GM12878 (cell line): ENCODE results near the gene SHROOM1. TPM values are rescaled to one million over a fixed set of nuclear protein-coding genes. Genes with fewer than 3 reads are reported as not detected.

Experiments used
- BCLAF1 ChIP-seq: fragments of 450-650 bp; IDR thresholded peaks from 2 replicates; pipeline ENCODE4 v1.6.1; 2017; ENCODE audit warnings: antibody characterized with exemption, mild to moderate bottlenecking, moderate library complexity
- CHD1 ChIP-seq: IDR thresholded peaks from 2 replicates; pipeline ENCODE4 v1.6.1; 2012; ENCODE audit warnings: low read depth, low read length, improper control_type of control experiment
- FOXK2 ChIP-seq: fragments of 450-650 bp; IDR thresholded peaks from 2 replicates; pipeline ENCODE4 v1.6.1; 2017; ENCODE audit warnings: mild to moderate bottlenecking, moderate library complexity
- FOXM1 ChIP-seq: IDR thresholded peaks from 2 replicates; pipeline ENCODE4 v1.6.1; 2012; ENCODE audit warnings: low read depth, mild to moderate bottlenecking, inconsistent platforms, low read length, moderate library complexity
- HDGF ChIP-seq: fragments of 450-650 bp; IDR thresholded peaks from 2 replicates; pipeline ENCODE4 v1.6.1; 2016; ENCODE audit warnings: antibody characterized with exemption
- MXI1 ChIP-seq: fragments of 150-350 bp; IDR thresholded peaks from 2 replicates; pipeline ENCODE4 v1.6.1; 2011; ENCODE audit warnings: low read depth, mild to moderate bottlenecking, inconsistent platforms, low read length, improper control_type of control experiment
- NBN ChIP-seq: fragments of 450-650 bp; IDR thresholded peaks from 2 replicates; pipeline ENCODE4 v1.6.1; 2016
- NFYA ChIP-seq: IDR thresholded peaks from 2 replicates; pipeline ENCODE4 v1.6.1; 2011; ENCODE audit warnings: low read depth, mild to moderate bottlenecking, low read length, improper control_type of control experiment, borderline replicate concordance
- NR2C1 ChIP-seq: fragments of 450-650 bp; IDR thresholded peaks from 2 replicates; pipeline ENCODE4 v1.6.1; 2017; ENCODE audit warnings: antibody characterized with exemption, mild to moderate bottlenecking, moderate library complexity
- NRF1 ChIP-seq: conservative IDR thresholded peaks from 2 replicates; pipeline ENCODE4 v1.6.1; 2011; ENCODE audit warnings: mild to moderate bottlenecking, low read depth, low read length, improper control_type of control experiment
- RAD21 ChIP-seq: IDR thresholded peaks from 2 replicates; pipeline ENCODE4 v1.6.1; 2011; ENCODE audit warnings: mild to moderate bottlenecking, low read depth, low read length, moderate library complexity; ENCODE audit not compliant: insufficient read depth
- SIN3A ChIP-seq: IDR thresholded peaks from 2 replicates; pipeline ENCODE4 v1.6.1; 2012; ENCODE audit warnings: low read depth, low read length, improper control_type of control experiment
- SMAD5 ChIP-seq: IDR thresholded peaks from 2 replicates; pipeline ENCODE4 v1.6.1; 2016; ENCODE audit warnings: antibody characterized with exemption, low read depth
- SPI1 ChIP-seq: IDR thresholded peaks from 2 replicates; pipeline ENCODE4 v1.6.1; 2011; ENCODE audit warnings: low read depth, mild to moderate bottlenecking, low read length, moderate library complexity, borderline replicate concordance; ENCODE audit not compliant: insufficient read depth
- TBL1XR1 ChIP-seq: IDR thresholded peaks from 2 replicates; pipeline ENCODE4 v1.6.1; 2012; ENCODE audit warnings: low read depth, low read length, improper control_type of control experiment
- YY1 ChIP-seq: IDR thresholded peaks from 2 replicates; pipeline ENCODE4 v1.6.1; 2011; ENCODE audit warnings: low read depth, mild to moderate bottlenecking, low read length
- ZBED1 ChIP-seq: IDR thresholded peaks from 2 replicates; pipeline ENCODE4 v1.6.1; 2016; ENCODE audit warnings: borderline replicate concordance
- ZNF24 ChIP-seq: fragments of 450-650 bp; IDR thresholded peaks from 2 replicates; pipeline ENCODE4 v1.6.1; 2017; ENCODE audit warnings: antibody characterized with exemption, mild to moderate bottlenecking
- ZNF687 ChIP-seq: fragments of 450-650 bp; IDR thresholded peaks from 2 replicates; pipeline ENCODE4 v1.6.1; 2017; ENCODE audit warnings: mild to moderate bottlenecking, moderate library complexity
- polyA plus RNA-seq, 11 experiments: library from polyadenylated mRNA; depleted of rRNA in 4 of 11; unstranded in 6 of 11; stranded (reverse) in 5 of 11; fragments of >200 nt; fragmentation: Nextera tagmentation in 4 of 11; fragmentation: Illumina TruSeq in 1 of 11; extraction: Ambion mirVana in 4 of 11; extraction: Trizol in 1 of 11; gene quantifications; 1 replicate in 1 of 11; 2 replicates in 10 of 11; pipeline versions ENCODE4 v1.2.1 to v1.2.3, GENCODE V29; 2011 to 2016; ENCODE audit warnings: inconsistent platforms in 2 of 11, missing spikeins in 2 of 11, low read depth in 1 of 11
- total RNA-seq, 4 experiments: library from RNA; depleted of rRNA in 3 of 4; stranded (reverse); fragments of >200 nt in 3 of 4; fragmentation: Illumina TruSeq in 1 of 4; extraction: Trizol in 1 of 4; gene quantifications; 2 replicates each; pipeline versions ENCODE4 v1.2.1 to v1.2.3, GENCODE V29; 2013 to 2021
- TF ChIP-seq, protein P1 (sequence below): IDR thresholded peaks from 2 replicates; pipeline ENCODE4 v1.6.1; 2011; ENCODE audit warnings: borderline replicate concordance, low read depth, mild to moderate bottlenecking, moderate library complexity, mixed read lengths, low read length; ENCODE audit not compliant: insufficient read depth; ENCODE audit errors: extremely low read length
- TF ChIP-seq, protein P2 (sequence below): IDR thresholded peaks from 2 replicates; pipeline ENCODE4 v1.6.1; 2011; ENCODE audit warnings: borderline replicate concordance, low read depth, mild to moderate bottlenecking, moderate library complexity, low read length; ENCODE audit not compliant: insufficient read depth, poor library complexity, severe bottlenecking

SHROOM1 gene
- total and polyA plus RNA-seq, 10 of the 15 experiments (the other 5 are each of a cell fraction or from before 2014, with no cell fraction given), result 0.05 to 3.9 (median 1.3) TPM

GRCh38 chr5:132777209-132778069, 53.0 kb downstream of the SHROOM1 start, which contains the start of gene SEPTIN8 (continued):
- TF ChIP-seq ZNF687 (0 out of 2 replicates have a peak, but pooled peaks have one; percentile 45), NRF1 (no peak), MXI1 (no peak), HDGF (no peak), NBN (no peak), RAD21 (no peak), ZBED1 (no peak), FOXK2 (no peak), BCLAF1 (no peak), SMAD5 (no peak), TBL1XR1 (no peak), NR2C1 (0 out of 2 replicates have a peak, but pooled peaks have one; percentile 48), YY1 (peak; percentile 92), SIN3A (no peak), NFYA (no peak), FOXM1 (no peak), ZNF24 (no peak), SPI1 (peak; percentile 5; the same call in 1 of the 2 replicates), CHD1 (no peak)
- TF ChIP-seq, protein P1, sequence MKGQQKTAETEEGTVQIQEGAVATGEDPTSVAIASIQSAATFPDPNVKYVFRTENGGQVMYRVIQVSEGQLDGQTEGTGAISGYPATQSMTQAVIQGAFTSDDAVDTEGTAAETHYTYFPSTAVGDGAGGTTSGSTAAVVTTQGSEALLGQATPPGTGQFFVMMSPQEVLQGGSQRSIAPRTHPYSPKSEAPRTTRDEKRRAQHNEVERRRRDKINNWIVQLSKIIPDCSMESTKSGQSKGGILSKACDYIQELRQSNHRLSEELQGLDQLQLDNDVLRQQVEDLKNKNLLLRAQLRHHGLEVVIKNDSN, result no peak
- TF ChIP-seq, protein P2, sequence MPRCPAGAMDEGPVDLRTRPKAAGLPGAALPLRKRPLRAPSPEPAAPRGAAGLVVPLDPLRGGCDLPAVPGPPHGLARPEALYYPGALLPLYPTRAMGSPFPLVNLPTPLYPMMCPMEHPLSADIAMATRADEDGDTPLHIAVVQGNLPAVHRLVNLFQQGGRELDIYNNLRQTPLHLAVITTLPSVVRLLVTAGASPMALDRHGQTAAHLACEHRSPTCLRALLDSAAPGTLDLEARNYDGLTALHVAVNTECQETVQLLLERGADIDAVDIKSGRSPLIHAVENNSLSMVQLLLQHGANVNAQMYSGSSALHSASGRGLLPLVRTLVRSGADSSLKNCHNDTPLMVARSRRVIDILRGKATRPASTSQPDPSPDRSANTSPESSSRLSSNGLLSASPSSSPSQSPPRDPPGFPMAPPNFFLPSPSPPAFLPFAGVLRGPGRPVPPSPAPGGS, result no peak
